Activated naive CD8-positive, alpha-beta T cell treated with anti-CD3 and anti-CD28 coated beads, Interleukin-2, amount 10 ng/mL, durations not matched to agents 7 days and 5 days (primary cell): Measurements from ENCODE around the gene CTTN. TPM values are rescaled to one million over a fixed set of nuclear protein-coding genes. Genes with fewer than 3 reads are reported as not detected.
"Not testable (repeated sequence)": the region's sequence is repeated elsewhere in the genome, so short reads cannot be mapped to it uniquely, and the experiment has no call there.

Experiments used
- ATAC-seq: fragments of 150-1000 bp; cut with Tn5 transposase; one replicate; pipeline ENCODE4 v1.10.0; 2021; ENCODE audit warnings: low read depth, moderate library complexity
- POLR2A ChIA-PET: fragments of 350-600 bp; sonication (Branson Sonifier 250); formaldehyde crosslinking; loops from one replicate; lab custom pipeline; 2021; ENCODE audit warnings: antibody characterized with exemption; lab: Charles Lee
- DNase-seq: peaks from one replicate; pipeline ENCODE4 v3.0.0; 2021
- H3K27ac Mint-ChIP-seq: one replicate; pipeline ENCODE4 v1.8.0; 2022; ENCODE audit warnings: mild to moderate bottlenecking, mixed read lengths
- H3K27me3 Mint-ChIP-seq: one replicate; pipeline ENCODE4 v1.8.0; 2022; ENCODE audit warnings: mild to moderate bottlenecking, moderate library complexity, mixed read lengths
- H3K36me3 Mint-ChIP-seq: one replicate; pipeline ENCODE4 v1.8.0; 2021; ENCODE audit warnings: mild to moderate bottlenecking, mixed read lengths
- H3K4me1 Mint-ChIP-seq: one replicate; pipeline ENCODE4 v1.8.0; 2021; ENCODE audit warnings: mixed read lengths
- H3K4me3 Mint-ChIP-seq: one replicate; pipeline ENCODE4 v1.8.0; 2022; ENCODE audit warnings: mild to moderate bottlenecking, moderate library complexity, mixed read lengths
- H3K9me3 Mint-ChIP-seq: one replicate; pipeline ENCODE4 v1.8.0; 2021; ENCODE audit warnings: mixed read lengths
- total RNA-seq, 2 experiments: library from RNA; stranded (reverse); gene quantifications; one replicate each; pipeline ENCODE4 v1.2.3, GENCODE V29; 2021

CTTN gene
- total RNA-seq, 2 experiments from 2014 or later = 0.14 to 0.61 TPM

GRCh38 chr11:70405679-70406395, 7.5 kb downstream of the CTTN start:
- Mint-ChIP-seq H3K9me3 (no peaks in the 10 kb centered on the region), H3K36me3 (no peaks in the 10 kb centered on the region), H3K27ac (no peak overlapping the region), H3K27me3 (peaks cover 73% of the 10 kb centered on the region), H3K4me1 (peaks cover 25% of the 10 kb centered on the region), H3K4me3 (no peak overlapping the region)
- POLR2A ChIA-PET = no interaction called here
- DNase-seq (no peak), ATAC-seq (no peak)

- no peak overlapping the region for H3K4me3 Mint-ChIP-seq
- POLR2A ChIA-PET = no interaction called here
- peaks cover 24% of the 10 kb centered on the region for H3K4me1 Mint-ChIP-seq
- no peaks in the 10 kb centered on the region for H3K36me3 Mint-ChIP-seq
- H3K9me3 Mint-ChIP-seq = no peaks in the 10 kb centered on the region
- no peak overlapping the region for H3K27ac Mint-ChIP-seq
- no peak for ATAC-seq
- peaks cover 63% of the 10 kb centered on the region for H3K27me3 Mint-ChIP-seq
- DNase-seq = no peak
Observed at GRCh38 chr11:70407121-70407520, 8.8 kb downstream of the CTTN start.

- peaks cover 20% of the 10 kb centered on the region for H3K4me1 Mint-ChIP-seq
- no peaks in the 10 kb centered on the region for H3K36me3 Mint-ChIP-seq
- no peak overlapping the region for H3K27ac Mint-ChIP-seq
- DNase-seq = no peak
- POLR2A ChIA-PET = interaction anchor here (0.9 kb wide), 1 partner anchor 11 kb away, joined by 3 read pairs; no protein-coding TSS in a partner anchor
- no peaks in the 10 kb centered on the region for H3K9me3 Mint-ChIP-seq
- no peak overlapping the region for H3K4me3 Mint-ChIP-seq
- H3K27me3 Mint-ChIP-seq = peaks cover 57% of the 10 kb centered on the region
- no peak for ATAC-seq
Observed at GRCh38 chr11:70407814-70408213, 9.5 kb downstream of the CTTN start.

GRCh38 chr11:70408326-70408725, 10.0 kb downstream of the CTTN start:
- H3K27ac Mint-ChIP-seq, H3K4me3 Mint-ChIP-seq, H3K9me3 Mint-ChIP-seq, DNase-seq, H3K36me3 Mint-ChIP-seq: not testable (repeated sequence)
- POLR2A ChIA-PET = interaction anchor here (0.9 kb wide), 1 partner anchor 11 kb away, joined by 3 read pairs; no protein-coding TSS in a partner anchor
- ATAC-seq = peak; percentile 58
- peaks cover 51% of the 10 kb centered on the region for H3K27me3 Mint-ChIP-seq
- H3K4me1 Mint-ChIP-seq = peaks cover 20% of the 10 kb centered on the region

- Mint-ChIP-seq H3K27me3 (peaks cover 44% of the 10 kb centered on the region), H3K9me3 (no peaks in the 10 kb centered on the region), H3K4me3 (no peak overlapping the region), H3K4me1 (peaks cover 20% of the 10 kb centered on the region), H3K36me3 (no peaks in the 10 kb centered on the region), H3K27ac (no peak overlapping the region)
- no peak for DNase-seq
- no peak for ATAC-seq
- POLR2A ChIA-PET = no interaction called here
Observed at GRCh38 chr11:70409437-70409836, 11.1 kb downstream of the CTTN start.

GRCh38 chr11:70409871-70410270, 11.5 kb downstream of the CTTN start:
- POLR2A ChIA-PET = interaction anchor here (1.9 kb wide), 1 partner anchor 9 kb away, joined by 6 read pairs; no protein-coding TSS in a partner anchor

GRCh38 chr11:70410276-70411205, 12.2 kb downstream of the CTTN start:
- DNase-seq (no peak), ATAC-seq (no peak)
- POLR2A ChIA-PET = interaction anchor here (0.5 to 1.9 kb wide), 2 partner anchors 10 to 19 kb away, joined by 3 to 6 read pairs; no protein-coding TSS in a partner anchor
- Mint-ChIP-seq H3K27ac (peak overlapping the region; percentile 51), H3K9me3 (no peaks in the 10 kb centered on the region), H3K4me3 (no peak overlapping the region), H3K36me3 (no peaks in the 10 kb centered on the region), H3K4me1 (peaks cover 20% of the 10 kb centered on the region), H3K27me3 (peaks cover 39% of the 10 kb centered on the region)

More at GRCh38 chr11:70409871-70410270, 11.5 kb downstream of the CTTN start:
- H3K9me3 Mint-ChIP-seq = no peaks in the 10 kb centered on the region
- ATAC-seq (no peak), DNase-seq (no peak)
- H3K36me3 Mint-ChIP-seq = no peaks in the 10 kb centered on the region
- H3K4me3 Mint-ChIP-seq = no peak overlapping the region
- peaks cover 41% of the 10 kb centered on the region for H3K27me3 Mint-ChIP-seq
- H3K27ac Mint-ChIP-seq = no peak overlapping the region
- H3K4me1 Mint-ChIP-seq = peaks cover 20% of the 10 kb centered on the region

GRCh38 chr11:70411713-70412452, 13.6 kb downstream of the CTTN start:
- ATAC-seq (no peak), DNase-seq (no peak)
- Mint-ChIP-seq H3K27ac (no peak overlapping the region), H3K4me1 (peaks cover 24% of the 10 kb centered on the region), H3K4me3 (no peak overlapping the region), H3K9me3 (no peaks in the 10 kb centered on the region), H3K36me3 (no peaks in the 10 kb centered on the region), H3K27me3 (peaks cover 33% of the 10 kb centered on the region)
- POLR2A ChIA-PET = interaction anchor here (1.9 kb wide), 1 partner anchor 11 kb away, joined by 6 read pairs; no protein-coding TSS in a partner anchor

- Mint-ChIP-seq H3K4me3 (no peak overlapping the region), H3K27ac (no peak overlapping the region), H3K27me3 (peaks cover 22% of the 10 kb centered on the region), H3K4me1 (peaks cover 15% of the 10 kb centered on the region), H3K9me3 (no peaks in the 10 kb centered on the region), H3K36me3 (no peaks in the 10 kb centered on the region)
- no peak for ATAC-seq
- POLR2A ChIA-PET = no interaction called here
- no peak for DNase-seq
Observed at GRCh38 chr11:70413151-70413550, 14.8 kb downstream of the CTTN start.

- Mint-ChIP-seq H3K27me3 (peaks cover 19% of the 10 kb centered on the region), H3K27ac (no peak overlapping the region), H3K4me1 (peaks cover 3% of the 10 kb centered on the region), H3K36me3 (no peaks in the 10 kb centered on the region), H3K9me3 (no peaks in the 10 kb centered on the region), H3K4me3 (no peak overlapping the region)
- no peak for ATAC-seq
- DNase-seq = no peak
- POLR2A ChIA-PET = no interaction called here
Observed at GRCh38 chr11:70414341-70415100, 16.2 kb downstream of the CTTN start.

- POLR2A ChIA-PET = no interaction called here
- DNase-seq (no peak), ATAC-seq (no peak)
- Mint-ChIP-seq H3K36me3 (no peaks in the 10 kb centered on the region), H3K27ac (no peak overlapping the region), H3K4me3 (no peak overlapping the region), H3K27me3 (peaks cover 13% of the 10 kb centered on the region), H3K4me1 (peaks cover 3% of the 10 kb centered on the region), H3K9me3 (no peaks in the 10 kb centered on the region)
Observed at GRCh38 chr11:70415191-70415590, 16.9 kb downstream of the CTTN start.

GRCh38 chr11:70415642-70416395, 17.5 kb downstream of the CTTN start:
- no peak for DNase-seq
- POLR2A ChIA-PET = no interaction called here
- ATAC-seq = no peak
- H3K27me3 Mint-ChIP-seq = peaks cover 9% of the 10 kb centered on the region
- H3K36me3 Mint-ChIP-seq = no peaks in the 10 kb centered on the region
- no peak overlapping the region for H3K27ac Mint-ChIP-seq
- H3K4me1 Mint-ChIP-seq = peaks cover 3% of the 10 kb centered on the region
- H3K9me3 Mint-ChIP-seq = no peaks in the 10 kb centered on the region
- no peak overlapping the region for H3K4me3 Mint-ChIP-seq
